ENCODE measurements around the gene KRTAP22-1. TPM values are rescaled to one million over a fixed set of nuclear protein-coding genes. Genes with fewer than 3 reads are reported as not detected.

The KRTAP22-1 gene
- total and polyA plus RNA-seq, 2 of the 8 experiments (the other 6 are each of a cell fraction or from before 2014, with no cell fraction given) = not detected

- Histone ChIP-seq H3K23me2 (ENCODE audit: low read depth, low read length) (no peaks in the 10 kb centered on the region), H3K79me1 (ENCODE audit: low read depth, low read length) (no peaks in the 10 kb centered on the region), H3K4me2 (ENCODE audit: insufficient read depth in 1 of 2, low read depth in 2 of 2, low read length in 2 of 2) (no peak overlapping the region), H2AFZ (ENCODE audit: low read length) (no peak overlapping the region), H3K18ac (ENCODE audit: extremely low read depth, low read length) (no peak overlapping the region), H3K9me3 (ENCODE audit: insufficient read depth in 2 of 2, low read depth in 1 of 2, low read length in 1 of 2) (no peaks in the 10 kb centered on the region), H3K27me3 (replicated peaks in 1 of 4; ENCODE audit: control insufficient read depth in 3 of 4, extremely low read depth in 1 of 4, insufficient read depth in 3 of 4, low read length in 3 of 4) (no peaks in the 10 kb centered on the region), H3K79me2 (ENCODE audit: control insufficient read depth in 1 of 2, insufficient read depth in 2 of 2, low read length in 2 of 2) (no peaks in the 10 kb centered on the region), H2AK5ac (ENCODE audit: low read depth, low read length) (no peak overlapping the region), H2BK5ac (ENCODE audit: low read depth, low read length) (no peak overlapping the region), H3K4me3 (ENCODE audit: extremely low read depth in 1 of 4, insufficient read depth in 2 of 4, low read depth in 3 of 4, low read length in 4 of 4) (no peak overlapping the region), H3K36me3 (ENCODE audit: control insufficient read depth in 2 of 4, insufficient read depth in 4 of 4, low read length in 3 of 4) (no peaks in the 10 kb centered on the region), H3K4ac (replicated peaks; ENCODE audit: insufficient read length, low read depth, low read length) (no peak overlapping the region), H4K8ac (ENCODE audit: extremely low read depth, insufficient read depth, low read length) (no peak overlapping the region), H4K20me1 (replicated peaks in 1 of 2; ENCODE audit: control insufficient read depth in 1 of 2, insufficient read depth in 2 of 2, low read length in 2 of 2) (no peaks in the 10 kb centered on the region), H3K9ac (replicated peaks in 1 of 4; ENCODE audit: extremely low read depth in 1 of 4, low read depth in 3 of 4, low read length in 3 of 4) (no peak overlapping the region), H3K14ac (ENCODE audit: insufficient read length) (no peak overlapping the region), H2BK120ac (replicated peaks; ENCODE audit: low read depth, low read length) (no peak overlapping the region), H3K27ac (ENCODE audit: low read depth, low read length) (no peak overlapping the region), H3K23ac (ENCODE audit: insufficient read length) (no peak overlapping the region), H3K4me1 (replicated peaks in 1 of 4; ENCODE audit: control insufficient read depth in 3 of 4, insufficient read depth in 4 of 4, low read length in 3 of 4) (no peaks in the 10 kb centered on the region), H2BK20ac (ENCODE audit: low read length) (no peak overlapping the region), H3K56ac (replicated peaks; ENCODE audit: insufficient read length, low read depth, low read length) (no peak overlapping the region), H2BK12ac (ENCODE audit: low read depth, low read length) (no peak overlapping the region), H2BK15ac (ENCODE audit: low read length) (no peak overlapping the region), H4K91ac (replicated peaks; ENCODE audit: insufficient read length, low read length) (no peak overlapping the region), H4K5ac (ENCODE audit: insufficient read length, low read depth, low read length) (no peak overlapping the region)
- 100% methylated on average over 1 of the region's 1 CpG; no CpG with 5 or more reads in 1 of the 2 experiments for WGBS, 2 experiments (ENCODE audit: extremely low coverage in 1 of 2, insufficient coverage in 1 of 2, insufficient read length in 1 of 2, insufficient replicate concordance in 2 of 2, low coverage in 1 of 2, low lambda C conversion rate in 2 of 2, missing lambda C conversion rate in 1 of 2)
- TF ChIP-seq MAX (IDR thresholded peaks at IDR 0.05) = no peak
- no peak for TF ChIP-seq FOSL1 (IDR thresholded peaks at IDR 0.05; ENCODE audit: insufficient read depth, low read depth, low read length)
- POLR2A ChIA-PET (ENCODE audit: partially characterized antibody) = no interaction called here
- FAIRE-seq (no peak), DNase-seq (ENCODE audit: low read depth in 1 of 2, low spot score in 2 of 2) (no peak)
- CTCF ChIA-PET (ENCODE audit: partially characterized antibody) = no interaction called here
These were observed 48.1 kb upstream of the KRTAP22-1 start for GRCh38 chr21:30552782-30553181.

All from H1 (cell line).